K562 (cell line): Measurements from ENCODE around the gene MED12. TPM values are rescaled to one million over a fixed set of nuclear protein-coding genes. Genes with fewer than 3 reads are reported as not detected.

ENCODE experiments used
- ATAC-seq: fragments of 200-7000 bp; cut with Tn5 transposase; 3 replicates; pipeline ENCODE4 v1.9.1; 2020; ENCODE audit warnings: moderate library complexity
- BruUV-seq: library from RNA; stranded (reverse); fragments of 400-500 nt; replicated peaks from 2 replicates; lab custom pipeline; 2021; lab: Mats Ljungman, UMichigan
- CTCF ChIA-PET: fragments of 300-600 bp; formaldehyde crosslinking; extraction: SDS; loops from one replicate; lab custom pipeline; 2021; ENCODE audit warnings: low intra/inter-chr PET ratio; lab: Yijun Ruan, JAX
- POLR2A ChIA-PET: fragments of 300-600, 350-650 bp; sonication (Branson Sonifier 250); formaldehyde crosslinking; extraction: SDS; loops from one replicate; lab custom pipeline; 2021; ENCODE audit warnings: antibody characterized with exemption, inconsistent platforms; lab: Yijun Ruan, JAX
- DNase-seq, 4 experiments: peaks; one replicate each; pipeline versions ENCODE4 v3.0.0 to v3.0.0-alpha.2; 2011 to 2018; ENCODE audit warnings: low spot score in 3 of 4, mixed read lengths in 3 of 4; ENCODE audit errors: extremely low read depth in 1 of 4
- FAIRE-seq: peaks from 2 replicates; lab custom pipeline; 2011; peaks lifted over from hg19 to GRCh38; lab: Jason Lieb, UNC
- H2AFZ ChIP-seq: 2 replicates; pipeline ENCODE4 v1.6.0; 2011; ENCODE audit warnings: low read depth, low read length, control low read depth, inconsistent platforms
- H3K27ac ChIP-seq: fragments of 200-600 bp; 3 replicates; pipeline ENCODE4 v1.8.0; 2011; ENCODE audit warnings: low read depth, mild to moderate bottlenecking, control low read depth, inconsistent platforms, low read length, moderate library complexity, mixed read lengths; ENCODE audit errors: extremely low read depth
- H3K27me3 ChIP-seq, 2 experiments: fragments of 300-600 bp in 1 of 2; 2 replicates in 1 of 2; 3 replicates in 1 of 2; pipeline versions ENCODE4 v1.6.0 to v1.8.0; 2011; ENCODE audit warnings: inconsistent platforms in 2 of 2, low read length in 2 of 2, mild to moderate bottlenecking in 1 of 2, mixed read lengths in 1 of 2, moderate library complexity in 1 of 2; ENCODE audit not compliant: control insufficient read depth in 2 of 2, insufficient read depth in 2 of 2
- H3K36me3 ChIP-seq: fragments of 300-600 bp; 3 replicates; pipeline ENCODE4 v1.8.0; 2011; ENCODE audit warnings: mild to moderate bottlenecking, low read length, inconsistent platforms; ENCODE audit not compliant: control insufficient read depth, insufficient read depth
- H3K4me1 ChIP-seq, 2 experiments: fragments of 200-600 bp in 1 of 2; replicated peaks in 1 of 2; 2 replicates in 1 of 2; 3 replicates in 1 of 2; pipeline versions ENCODE4 v1.5.1 to v1.8.0; 2011; ENCODE audit warnings: inconsistent platforms in 2 of 2, low read length in 2 of 2, mild to moderate bottlenecking in 1 of 2, mixed read lengths in 1 of 2, moderate library complexity in 1 of 2; ENCODE audit not compliant: control insufficient read depth in 2 of 2, insufficient read depth in 2 of 2
- H3K4me2 ChIP-seq: 2 replicates; pipeline ENCODE4 v1.6.1; 2011; ENCODE audit warnings: low read length, control low read depth, inconsistent platforms, mixed read lengths; ENCODE audit not compliant: insufficient read depth
- H3K4me3 ChIP-seq: fragments of 200-600 bp; sonication (generic), shearing (Covaris generic); 2 replicates; pipeline ENCODE4 v1.5.1; 2016; ENCODE audit warnings: control low read depth, inconsistent platforms
- H3K79me2 ChIP-seq: fragments of 200-600 bp; 3 replicates; pipeline ENCODE4 v1.8.0; 2011; ENCODE audit warnings: low read length, inconsistent platforms; ENCODE audit not compliant: control insufficient read depth, insufficient read depth
- H3K9ac ChIP-seq, 2 experiments: 2 replicates each; pipeline versions ENCODE4 v1.6.0 to v1.6.1; 2011; ENCODE audit warnings: low read depth in 2 of 2, low read length in 2 of 2, control low read depth in 1 of 2, inconsistent platforms in 1 of 2, mild to moderate bottlenecking in 1 of 2, mixed read lengths in 1 of 2; ENCODE audit not compliant: insufficient read depth in 1 of 2
- H3K9me1 ChIP-seq: one replicate; pipeline ENCODE4 v1.6.0; 2011; ENCODE audit warnings: inconsistent platforms, mild to moderate bottlenecking, low read length, moderate library complexity; ENCODE audit not compliant: control insufficient read depth, insufficient read depth
- H3K9me3 ChIP-seq: replicated peaks from 2 replicates; pipeline ENCODE4 v1.5.1; 2011; ENCODE audit warnings: low read depth, low read length, inconsistent platforms; ENCODE audit not compliant: control insufficient read depth, insufficient read depth
- H4K20me1 ChIP-seq: replicated peaks from 2 replicates; pipeline ENCODE4 v1.6.1; 2011; ENCODE audit warnings: low read length, inconsistent platforms, mixed read lengths; ENCODE audit not compliant: control insufficient read depth, insufficient read depth
- ATF7 ChIP-seq: fragments of 450-650 bp; IDR thresholded peaks from 2 replicates; pipeline ENCODE4 v1.7.1; 2014; ENCODE audit warnings: mild to moderate bottlenecking, moderate library complexity
- BRD4 ChIP-seq: fragments of 200-600 bp; sonication (generic); IDR thresholded peaks from 2 replicates; pipeline ENCODE4 v1.6.1; 2017; ENCODE audit warnings: inconsistent platforms
- CEBPZ ChIP-seq: fragments of 150-350 bp; IDR thresholded peaks from 2 replicates; pipeline ENCODE4 v1.6.1; 2014; ENCODE audit warnings: low read depth, mild to moderate bottlenecking, low read length, borderline replicate concordance
- DIDO1 ChIP-seq: fragments of 450-650 bp; IDR thresholded peaks from 2 replicates; pipeline ENCODE4 v1.6.1; 2016; ENCODE audit warnings: low read depth, missing biosample characterization, missing genetic modification characterization
- MYC ChIP-seq, 2 experiments: fragments of 250-450 bp in 1 of 2; sonication (Bioruptor Pico) in 1 of 2; IDR thresholded peaks; 2 replicates each; pipeline versions ENCODE4 v1.5.1 to v1.6.1; 2012 to 2021; ENCODE audit warnings: low read depth in 2 of 2, borderline replicate concordance in 1 of 2, improper control_type of control experiment in 1 of 2, low read length in 1 of 2, mild to moderate bottlenecking in 1 of 2, moderate library complexity in 1 of 2
- NRF1 ChIP-seq, 2 experiments: fragments of 450-650 bp; IDR thresholded peaks in 1 of 2; conservative IDR thresholded peaks in 1 of 2; 2 replicates each; pipeline ENCODE4 v1.6.1; 2014; ENCODE audit warnings: mild to moderate bottlenecking in 2 of 2
- PHF8 ChIP-seq: fragments of 200-600 bp; sonication (generic); IDR thresholded peaks from 2 replicates; pipeline ENCODE4 v1.6.1; 2012; ENCODE audit warnings: mixed run types, mild to moderate bottlenecking, inconsistent platforms, low read length, moderate library complexity, borderline replicate concordance
- POLR2AphosphoS5 ChIP-seq: IDR thresholded peaks from 2 replicates; pipeline ENCODE4 v1.6.1; 2011; ENCODE audit warnings: mild to moderate bottlenecking, low read depth, low read length, moderate library complexity; ENCODE audit not compliant: control insufficient read depth, insufficient read depth
- POLR2G ChIP-seq: fragments of 200-400 bp; formaldehyde crosslinking; IDR thresholded peaks from 2 replicates; pipeline ENCODE4 v1.6.1; 2017; ENCODE audit warnings: low read depth, mild to moderate bottlenecking, antibody characterized with exemption, low read length, moderate library complexity
- RFX7 ChIP-seq: fragments of 250-450 bp; sonication (Bioruptor Pico); IDR thresholded peaks from 2 replicates; pipeline ENCODE4 v1.5.1; 2021; ENCODE audit warnings: mild to moderate bottlenecking
- SMARCA4 ChIP-seq: fragments of 450-650 bp; IDR thresholded peaks from 2 replicates; pipeline ENCODE4 v1.6.1; 2016
- SUPT5H ChIP-seq: fragments of 450-650 bp; IDR thresholded peaks from 2 replicates; pipeline ENCODE4 v1.6.1; 2016
- TBP ChIP-seq: optimal IDR thresholded peaks from 2 replicates; pipeline ENCODE3; 2011; ENCODE audit warnings: low read depth, low read length, improper control_type of control experiment
- ZNF143 ChIP-seq: sonication (generic); formaldehyde crosslinking; IDR thresholded peaks from 2 replicates; pipeline ENCODE4 v1.9.0; 2022; ENCODE audit warnings: mild to moderate bottlenecking, missing genetic modification reagents
- WGBS: fragments of 100-300 bp; shearing (Covaris generic); methylation state at CpG from one replicate; pipeline ENCODE4 v1.1.6; 2016; ENCODE audit warnings: low coverage, mixed read lengths; ENCODE audit not compliant: insufficient coverage; ENCODE audit errors: missing lambda C conversion rate; 5-methylcytosine and 5-hydroxymethylcytosine counted together
- in situ Hi-C: fragments of 300-500 bp; cut with MboI; formaldehyde crosslinking; loops from 4 replicates; pipeline ENCODE4 v1.15.0; 2018; ENCODE audit warnings: inconsistent platforms, mixed read lengths
- intact Hi-C: fragments of 100-400 bp; cut with micrococcal nuclease; formaldehyde crosslinking; loops from 2 replicates; pipeline ENCODE4 v1.14.2; 2022
- polyA plus RNA-seq, 8 experiments: library from polyadenylated mRNA; depleted of rRNA in 4 of 8; stranded (reverse) in 5 of 8; unstranded in 3 of 8; fragments of >200 nt; fragmentation: Nextera tagmentation in 2 of 8; fragmentation: Illumina TruSeq in 1 of 8; extraction: Ambion mirVana in 2 of 8; extraction: Trizol in 1 of 8; gene quantifications; 2 replicates each; pipeline versions ENCODE4 v1.2.1 to v1.2.3, GENCODE V29; 2011 to 2014; ENCODE audit warnings: inconsistent platforms in 1 of 8, missing spikeins in 1 of 8
- total RNA-seq, 7 experiments: library from RNA; depleted of rRNA in 6 of 7; stranded (reverse); fragments of >200 nt in 6 of 7; fragmentation: Illumina TruSeq in 2 of 7; extraction: Trizol in 2 of 7; gene quantifications; 2 replicates each; pipeline versions ENCODE4 v1.2.1 to v1.2.3, GENCODE V29; 2011 to 2021; ENCODE audit warnings: low replicate concordance in 1 of 7
- TF ChIP-seq, protein P1 (sequence below), 2 experiments: fragments of 450-650 bp; conservative IDR thresholded peaks; 2 replicates each; pipeline ENCODE4 v1.6.1; 2017; ENCODE audit warnings: mild to moderate bottlenecking in 2 of 2, moderate library complexity in 2 of 2

The MED12 gene
- total and polyA plus RNA-seq, 9 of the 15 experiments (the other 6 are each of a cell fraction or from before 2014, with no cell fraction given): 1.6 to 49.7 (median 8.6) TPM

GRCh38 chrX:71095555-71095980 is 22.8 kb upstream of the MED12 start, which contains the start of gene FOXO4:
Gene FOXO4, plus strand, starts transcription at chrX:71095851. Its CDS starts 678 bp downstream, at chrX:71096529.
- in situ Hi-C loops (loop anchor here (5.0 kb wide), 1 partner anchor 82 kb away; no protein-coding TSS in a partner anchor), intact Hi-C loops (no loop called here)
- no peaks in the 10 kb centered on the region for H4K20me1 ChIP-seq
- H2AFZ ChIP-seq: peak within 1 kb of the TSS; percentile 96
- ATAC-seq: peak; percentile 90
- FAIRE-seq: peak; percentile 90
- DNase-seq: peak; percentile 80 to 93 (median 86)
- no TSS peak for BruUV-seq
- ChIA-PET POLR2A (no interaction called here), CTCF (interaction anchor here (1.0 kb wide), 1 partner anchor 84 kb away, joined by 3 read pairs; no protein-coding TSS in a partner anchor)
- peak within 1 kb of the TSS; percentile 94 for H3K4me2 ChIP-seq
- H3K36me3 ChIP-seq: no peaks in the 10 kb centered on the region
- H3K4me3 ChIP-seq: peak within 1 kb of the TSS; percentile 59
- WGBS: 0% methylated on average over 4 of the region's 29 CpGs
- no peaks in the 10 kb centered on the region for H3K27me3 ChIP-seq
- H3K79me2 ChIP-seq: peaks cover 11% of the 10 kb centered on the region
- H3K27ac ChIP-seq: peak within 1 kb of the TSS; percentile 67
- no peaks in the 10 kb centered on the region for H3K9me3 ChIP-seq
- peaks cover 16 to 24% of the 10 kb centered on the region in 2 experiments; a peak in 4 of 5 replicates for H3K4me1 ChIP-seq
- no peaks in the 10 kb centered on the region for H3K9me1 ChIP-seq
- H3K9ac ChIP-seq: peak within 1 kb of the TSS; percentile 73 to 95
- TF ChIP-seq ATF7 (peak; percentile 18; the same call in 1 of the 2 replicates), PHF8 (peak; percentile 42; the same call in 1 of the 2 replicates), POLR2G (peak; percentile 72), POLR2AphosphoS5 (no peak), CEBPZ (no peak), TBP (peak; percentile 39), MYC (IDR thresholded peaks at IDR 0.05; ENCODE audit: low read depth, low read length) (peak; percentile 75), MYC (CRISPR knock-in tag; IDR thresholded peaks at IDR 0.05; ENCODE audit: borderline replicate concordance, low read depth) (no peak), ZNF143 (CRISPR knock-in tag) (peak; percentile 84), RFX7 (CRISPR knock-in tag) (no peak), SMARCA4 (no peak), SUPT5H (peak; percentile 63; the same call in 1 of the 2 replicates), DIDO1 (no peak), NRF1 (conservative IDR thresholded peaks at IDR 0.05 in 1 of 2, IDR thresholded peaks at IDR 0.05 in 1 of 2) (peak; percentile 84 to 87), BRD4 (no peak)
- TF ChIP-seq, protein P1, sequence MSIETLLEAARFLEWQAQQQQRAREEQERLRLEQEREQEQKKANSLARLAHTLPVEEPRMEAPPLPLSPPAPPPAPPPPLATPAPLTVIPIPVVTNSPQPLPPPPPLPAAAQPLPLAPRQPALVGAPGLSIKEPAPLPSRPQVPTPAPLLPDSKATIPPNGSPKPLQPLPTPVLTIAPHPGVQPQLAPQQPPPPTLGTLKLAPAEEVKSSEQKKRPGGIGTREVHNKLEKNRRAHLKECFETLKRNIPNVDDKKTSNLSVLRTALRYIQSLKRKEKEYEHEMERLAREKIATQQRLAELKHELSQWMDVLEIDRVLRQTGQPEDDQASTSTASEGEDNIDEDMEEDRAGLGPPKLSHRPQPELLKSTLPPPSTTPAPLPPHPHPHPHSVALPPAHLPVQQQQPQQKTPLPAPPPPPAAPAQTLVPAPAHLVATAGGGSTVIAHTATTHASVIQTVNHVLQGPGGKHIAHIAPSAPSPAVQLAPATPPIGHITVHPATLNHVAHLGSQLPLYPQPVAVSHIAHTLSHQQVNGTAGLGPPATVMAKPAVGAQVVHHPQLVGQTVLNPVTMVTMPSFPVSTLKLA (conservative IDR thresholded peaks at IDR 0.05): peak; percentile 63 to 67
